Measurements from ENCODE around the gene DENND1B. TPM values are rescaled to one million over a fixed set of nuclear protein-coding genes. Genes with fewer than 3 reads are reported as not detected.

The DENND1B gene
- total RNA-seq, 2 donors from 2014 or later = 9.4 to 11.9 TPM

DNA sequence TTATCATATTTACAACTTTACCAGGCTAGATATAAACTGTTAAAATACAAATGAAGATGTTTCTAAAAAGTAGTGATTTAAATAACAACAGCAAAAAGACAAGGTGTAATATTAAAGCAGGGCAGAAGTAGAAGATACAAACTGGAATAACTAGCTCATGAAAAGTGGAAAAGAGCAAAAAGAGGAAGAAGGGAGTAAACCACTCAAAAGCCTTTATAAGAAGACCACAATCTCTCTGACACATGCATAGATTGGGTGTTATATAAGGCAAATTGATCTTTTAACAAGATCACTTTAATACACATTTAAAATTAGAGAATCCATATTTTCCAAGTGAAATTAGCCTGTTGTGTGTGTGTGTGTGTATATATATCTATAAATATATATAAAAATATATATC, 5.0 kb downstream of the DENND1B start:
- H3K4me1 ChIP-seq (ENCODE audit: control insufficient read depth, insufficient read depth, low read length) = peaks cover 3% of the 10 kb centered on the region
- no peaks in the 10 kb centered on the region for H3K27me3 Mint-ChIP-seq (ENCODE audit: insufficient read depth)
- H3K9me3 ChIP-seq (ENCODE audit: control insufficient read depth, low read length) = no peaks in the 10 kb centered on the region
- no peaks in the 10 kb centered on the region for H3K36me3 ChIP-seq (ENCODE audit: control insufficient read depth, insufficient read depth, low read length)
- no peaks in the 10 kb centered on the region for H3K36me3 Mint-ChIP-seq (ENCODE audit: low read depth)
- no peak overlapping the region for H3K4me3 ChIP-seq (ENCODE audit: low read length)
- H3K27ac ChIP-seq (ENCODE audit: low read depth, low read length) = no peak overlapping the region
- DNase-seq = no peak
- H3K4me1 Mint-ChIP-seq = peaks cover 32% of the 10 kb centered on the region
- H3K9me3 Mint-ChIP-seq = no peaks in the 10 kb centered on the region
- H3K4me3 Mint-ChIP-seq = no peak overlapping the region
- H3K9ac ChIP-seq (ENCODE audit: extremely low read depth, low read length, poor library complexity, severe bottlenecking) = no peak overlapping the region
- TF ChIP-seq, protein P1, sequence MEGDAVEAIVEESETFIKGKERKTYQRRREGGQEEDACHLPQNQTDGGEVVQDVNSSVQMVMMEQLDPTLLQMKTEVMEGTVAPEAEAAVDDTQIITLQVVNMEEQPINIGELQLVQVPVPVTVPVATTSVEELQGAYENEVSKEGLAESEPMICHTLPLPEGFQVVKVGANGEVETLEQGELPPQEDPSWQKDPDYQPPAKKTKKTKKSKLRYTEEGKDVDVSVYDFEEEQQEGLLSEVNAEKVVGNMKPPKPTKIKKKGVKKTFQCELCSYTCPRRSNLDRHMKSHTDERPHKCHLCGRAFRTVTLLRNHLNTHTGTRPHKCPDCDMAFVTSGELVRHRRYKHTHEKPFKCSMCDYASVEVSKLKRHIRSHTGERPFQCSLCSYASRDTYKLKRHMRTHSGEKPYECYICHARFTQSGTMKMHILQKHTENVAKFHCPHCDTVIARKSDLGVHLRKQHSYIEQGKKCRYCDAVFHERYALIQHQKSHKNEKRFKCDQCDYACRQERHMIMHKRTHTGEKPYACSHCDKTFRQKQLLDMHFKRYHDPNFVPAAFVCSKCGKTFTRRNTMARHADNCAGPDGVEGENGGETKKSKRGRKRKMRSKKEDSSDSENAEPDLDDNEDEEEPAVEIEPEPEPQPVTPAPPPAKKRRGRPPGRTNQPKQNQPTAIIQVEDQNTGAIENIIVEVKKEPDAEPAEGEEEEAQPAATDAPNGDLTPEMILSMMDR (conservative IDR thresholded peaks at IDR 0.05) = no peak
- no peaks in the 10 kb centered on the region for H3K27me3 ChIP-seq (ENCODE audit: control insufficient read depth, insufficient read depth, low read length, poor library complexity, severe bottlenecking)
- no peak overlapping the region for H3K27ac Mint-ChIP-seq

GRCh38 chr1:197769287-197769686, 6.0 kb downstream of the DENND1B start:
- no peaks in the 10 kb centered on the region for H3K9me3 Mint-ChIP-seq
- peaks cover 37% of the 10 kb centered on the region for H3K4me1 Mint-ChIP-seq
- Histone ChIP-seq H3K36me3 (ENCODE audit: control insufficient read depth, insufficient read depth, low read length) (no peaks in the 10 kb centered on the region), H3K27ac (ENCODE audit: low read depth, low read length) (no peak overlapping the region), H3K9ac (ENCODE audit: extremely low read depth, low read length, poor library complexity, severe bottlenecking) (no peak overlapping the region), H3K4me1 (ENCODE audit: control insufficient read depth, insufficient read depth, low read length) (peaks cover 3% of the 10 kb centered on the region), H3K9me3 (ENCODE audit: control insufficient read depth, low read length) (no peaks in the 10 kb centered on the region), H3K4me3 (ENCODE audit: low read length) (no peak overlapping the region), H3K27me3 (ENCODE audit: control insufficient read depth, insufficient read depth, low read length, poor library complexity, severe bottlenecking) (no peaks in the 10 kb centered on the region)
- H3K4me3 Mint-ChIP-seq = no peak overlapping the region
- TF ChIP-seq, protein P1 (conservative IDR thresholded peaks at IDR 0.05) = no peak
- no peak for DNase-seq
- H3K27me3 Mint-ChIP-seq (ENCODE audit: insufficient read depth) = no peaks in the 10 kb centered on the region
- WGBS, 2 experiments (ENCODE audit: insufficient coverage in 1 of 2, insufficient read length in 1 of 2) = 91 to 94% methylated on average over 4 of the region's 4 CpGs
- H3K27ac Mint-ChIP-seq = no peak overlapping the region
- H3K36me3 Mint-ChIP-seq (ENCODE audit: low read depth) = no peaks in the 10 kb centered on the region

DNA sequence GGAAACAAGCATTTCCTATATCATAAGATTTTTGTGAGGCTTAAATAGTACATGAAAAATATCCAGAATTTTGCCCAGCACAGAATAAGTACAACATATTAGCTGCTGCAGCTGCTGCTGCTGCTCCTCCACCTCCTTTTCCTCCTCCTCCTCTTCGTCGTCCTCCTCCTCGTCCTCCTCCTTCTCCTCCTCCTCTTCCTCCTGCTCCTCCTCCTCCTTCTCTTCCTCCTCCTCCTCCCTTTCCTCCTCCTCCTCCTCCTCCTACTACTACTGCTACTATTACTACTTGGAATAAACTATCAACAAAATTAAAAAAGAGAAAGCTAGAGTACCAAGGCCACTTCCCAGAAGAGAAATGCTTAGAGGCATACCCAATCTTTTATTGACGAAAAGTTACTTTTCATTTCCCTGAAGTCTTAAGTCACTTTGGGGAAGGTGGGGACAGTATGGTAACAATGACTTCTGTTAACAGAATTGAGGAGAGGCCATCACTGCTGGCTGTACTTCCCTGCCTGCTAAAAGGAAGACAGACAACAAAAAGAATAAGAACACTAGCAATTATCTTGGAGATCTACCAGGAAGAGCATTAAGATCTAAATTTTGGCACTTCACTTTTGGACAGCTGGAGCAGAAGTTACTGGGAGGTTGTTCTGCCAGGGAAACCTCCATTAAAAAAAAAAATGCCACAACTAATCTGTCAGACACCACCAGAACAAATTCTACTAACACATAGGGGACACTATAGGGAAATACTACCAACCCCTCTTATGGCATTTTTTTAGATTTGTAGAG, 7.1 kb downstream of the DENND1B start:
- Mint-ChIP-seq H3K9me3 (no peaks in the 10 kb centered on the region), H3K36me3 (ENCODE audit: low read depth) (no peaks in the 10 kb centered on the region), H3K4me3 (no peak overlapping the region), H3K27ac (no peak overlapping the region), H3K4me1 (peaks cover 38% of the 10 kb centered on the region), H3K27me3 (ENCODE audit: insufficient read depth) (no peaks in the 10 kb centered on the region)
- H3K4me1 ChIP-seq (ENCODE audit: control insufficient read depth, insufficient read depth, low read length) = peaks cover 3% of the 10 kb centered on the region
- no peaks in the 10 kb centered on the region for H3K36me3 ChIP-seq (ENCODE audit: control insufficient read depth, insufficient read depth, low read length)
- no peak overlapping the region for H3K9ac ChIP-seq (ENCODE audit: extremely low read depth, low read length, poor library complexity, severe bottlenecking)
- H3K27ac ChIP-seq (ENCODE audit: low read depth, low read length) = no peak overlapping the region
- no peak for DNase-seq
- no peaks in the 10 kb centered on the region for H3K27me3 ChIP-seq (ENCODE audit: control insufficient read depth, insufficient read depth, low read length, poor library complexity, severe bottlenecking)
- no peaks in the 10 kb centered on the region for H3K9me3 ChIP-seq (ENCODE audit: control insufficient read depth, low read length)
- TF ChIP-seq, protein P1 (conservative IDR thresholded peaks at IDR 0.05) = no peak
- no peak overlapping the region for H3K4me3 ChIP-seq (ENCODE audit: low read length)
- 84 to 90% methylated on average over 4 of the region's 4 CpGs for WGBS, 2 experiments (ENCODE audit: insufficient coverage in 1 of 2, insufficient read length in 1 of 2)

Measured in endodermal cell (in vitro differentiated cells).